HG02642 (cell line): ENCODE measurements around the gene SPIRE1.
"Not testable (repeated sequence)": the region's sequence is repeated elsewhere in the genome, so short reads cannot be mapped to it uniquely, and the experiment has no call there.

Source experiments
- ATAC-seq: cut with Tn5 transposase; IDR thresholded peaks from one replicate; pipeline ENCODE4 v1.9.1; 2021; ENCODE audit warnings: mild to moderate bottlenecking; ENCODE audit not compliant: unreplicated experiment, poor library complexity

SPIRE1 gene

GRCh38 chr18:12426924-12427323 is 231.0 kb downstream of the SPIRE1 start:
- ATAC-seq, result no peak

GRCh38 chr18:12424252-12424651 is 233.7 kb downstream of the SPIRE1 start:
- no peak for ATAC-seq

GRCh38 chr18:12423820-12424219 is 234.1 kb downstream of the SPIRE1 start:
- ATAC-seq, result no peak

- no peak for ATAC-seq
These were observed 234.5 kb downstream of the SPIRE1 start for GRCh38 chr18:12423393-12423792.

- no peak for ATAC-seq
These were observed 235.0 kb downstream of the SPIRE1 start for GRCh38 chr18:12422936-12423335.

- ATAC-seq, result no peak
These were observed 236.2 kb downstream of the SPIRE1 start for GRCh38 chr18:12421732-12422131.

- no peak for ATAC-seq
These were observed 237.0 kb downstream of the SPIRE1 start for GRCh38 chr18:12420821-12421421.

GRCh38 chr18:12417687-12418086 is 240.2 kb downstream of the SPIRE1 start:
- ATAC-seq, result no peak

GRCh38 chr18:12416098-12416729 is 241.7 kb downstream of the SPIRE1 start:
- ATAC-seq, result no peak

- ATAC-seq, result no peak
These were observed 246.5 kb downstream of the SPIRE1 start for GRCh38 chr18:12411456-12411855.

- not testable (repeated sequence) for ATAC-seq
These were observed 247.2 kb downstream of the SPIRE1 start for GRCh38 chr18:12410747-12411146.

GRCh38 chr18:12410081-12410481 is 247.8 kb downstream of the SPIRE1 start:
- no peak for ATAC-seq

- ATAC-seq, result no peak
These were observed 248.4 kb downstream of the SPIRE1 start for GRCh38 chr18:12409469-12409868.

GRCh38 chr18:12408247-12408869 is 249.5 kb downstream of the SPIRE1 start:
- ATAC-seq, result no peak

GRCh38 chr18:12406371-12407111 is 251.4 kb downstream of the SPIRE1 start:
- no peak for ATAC-seq

GRCh38 chr18:12405066-12405465 is 252.8 kb downstream of the SPIRE1 start:
- ATAC-seq, result no peak

- ATAC-seq, result no peak
These were observed 254.1 kb downstream of the SPIRE1 start for GRCh38 chr18:12403601-12404506.

GRCh38 chr18:12401881-12402280 is 256.0 kb downstream of the SPIRE1 start:
- ATAC-seq, result no peak

GRCh38 chr18:12399231-12399630 is 258.7 kb downstream of the SPIRE1 start:
- ATAC-seq, result no peak

GRCh38 chr18:12398625-12399024 is 259.3 kb downstream of the SPIRE1 start:
- ATAC-seq, result no peak
